Astrocyte (in vitro differentiated cells and primary cell): ENCODE data around the gene PDHA1.

Experiments
- CTCF ChIP-seq: IDR thresholded peaks from 2 replicates; pipeline ENCODE4 v1.5.1; 2011; ENCODE audit warnings: low read depth, mild to moderate bottlenecking, inconsistent platforms, low read length, moderate library complexity; ENCODE audit not compliant: insufficient read depth
- EZH2 ChIP-seq: IDR thresholded peaks from 2 replicates; pipeline ENCODE4 v1.6.1; 2012; ENCODE audit warnings: mild to moderate bottlenecking, low read length, inconsistent platforms; ENCODE audit not compliant: insufficient read depth

- no peak for TF ChIP-seq EZH2
- TF ChIP-seq CTCF = no peak
Measured at GRCh38 chrX:19303256-19303880, 40.4 kb upstream of the PDHA1 start.
